HuH-7 (cell line): ENCODE measurements around the gene TNNT2.

ENCODE experiments used
- DNase-seq: peaks from one replicate; pipeline ENCODE4 v3.0.0; 2011; ENCODE audit warnings: low spot score

The TNNT2 gene

DNA sequence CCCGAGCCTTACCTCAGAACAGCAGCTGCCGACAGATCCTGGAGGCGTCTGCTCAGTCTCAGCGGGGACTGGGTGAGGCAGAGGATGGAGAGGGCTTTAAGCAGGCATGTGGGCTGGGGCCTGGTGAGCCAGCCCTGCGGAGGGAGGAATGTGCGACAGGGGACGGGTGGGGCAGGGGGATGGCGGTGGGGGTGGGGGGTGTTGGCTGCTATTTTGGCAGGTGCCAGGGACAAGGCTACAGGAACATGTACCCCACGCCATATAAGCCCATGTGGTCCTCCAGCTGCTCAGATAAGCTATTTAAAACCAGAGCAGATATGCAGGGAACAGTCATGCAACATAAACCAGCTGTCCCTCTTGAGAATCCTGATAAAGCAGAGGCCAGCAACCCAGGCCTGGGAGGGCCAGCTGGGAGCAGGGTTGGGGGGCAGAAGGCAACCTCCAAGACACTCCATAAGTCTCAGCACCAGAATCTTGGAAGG is at the start of gene TNNT2:
TNNT2 (minus strand) TSS at position 70 of the 482 bp plus-strand sequence. CDS start 4,426 bp downstream, outside the sequence.
- no peak for DNase-seq

DNA sequence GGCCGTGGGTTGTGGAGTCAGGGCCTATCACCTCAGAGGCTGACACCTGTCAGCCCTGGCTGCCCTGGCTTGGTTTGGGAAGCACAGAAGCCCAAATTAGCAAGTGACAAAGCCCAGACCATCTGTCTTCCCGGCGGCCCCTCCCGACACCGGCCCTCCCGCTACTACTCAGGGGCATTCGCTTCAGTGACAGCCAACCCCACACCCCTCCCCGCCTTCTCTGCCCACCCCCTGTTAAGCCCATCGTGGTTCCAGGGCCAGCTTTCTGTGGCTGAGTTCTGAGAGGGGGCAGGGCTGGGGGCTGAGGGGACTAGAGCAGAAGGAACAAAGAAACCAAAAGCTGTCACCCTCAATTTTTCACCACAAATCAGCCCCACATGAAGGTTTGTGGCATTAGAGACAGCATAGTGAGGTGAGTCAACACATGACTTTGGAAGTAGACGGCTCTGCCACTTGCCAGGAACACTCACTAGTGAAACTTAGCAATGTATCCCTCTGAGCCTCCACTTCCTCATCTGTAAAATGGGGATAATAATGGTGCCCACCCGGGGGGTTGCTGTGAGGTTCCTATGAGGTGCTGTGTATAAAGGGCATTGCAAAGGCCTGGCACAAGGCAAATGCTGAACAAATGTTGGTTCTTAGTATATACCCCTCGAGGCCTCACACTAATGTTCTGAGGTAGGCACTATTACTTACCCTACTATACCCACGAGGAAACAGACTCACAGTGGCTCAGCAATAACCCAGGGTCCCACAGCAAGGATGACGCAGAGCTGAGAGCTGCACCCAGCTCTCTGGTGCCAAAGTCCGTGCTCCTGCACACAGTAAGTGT is 49.2 kb upstream of the TNNT2 start:
- DNase-seq = no peak

DNA sequence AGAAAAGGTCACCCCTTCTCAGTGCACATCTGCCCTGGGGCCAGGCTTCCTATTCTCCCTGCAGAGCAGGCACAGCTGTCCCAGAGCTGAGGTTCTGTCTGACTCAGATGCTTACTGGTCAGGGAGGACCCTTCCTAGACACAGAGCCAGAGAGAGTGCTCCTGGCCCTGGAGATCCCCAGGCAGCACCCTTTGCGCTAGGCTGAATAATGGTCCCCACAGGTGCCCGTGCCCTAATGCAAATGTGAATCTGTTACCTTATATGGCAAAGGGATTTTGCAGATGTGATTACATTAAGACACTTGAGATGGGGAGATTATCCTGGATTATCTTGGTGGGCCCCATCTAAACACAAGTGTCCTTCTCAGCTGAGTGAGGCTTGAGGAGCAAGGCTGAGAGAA is 46.7 kb upstream of the TNNT2 start:
- DNase-seq = no peak

DNA sequence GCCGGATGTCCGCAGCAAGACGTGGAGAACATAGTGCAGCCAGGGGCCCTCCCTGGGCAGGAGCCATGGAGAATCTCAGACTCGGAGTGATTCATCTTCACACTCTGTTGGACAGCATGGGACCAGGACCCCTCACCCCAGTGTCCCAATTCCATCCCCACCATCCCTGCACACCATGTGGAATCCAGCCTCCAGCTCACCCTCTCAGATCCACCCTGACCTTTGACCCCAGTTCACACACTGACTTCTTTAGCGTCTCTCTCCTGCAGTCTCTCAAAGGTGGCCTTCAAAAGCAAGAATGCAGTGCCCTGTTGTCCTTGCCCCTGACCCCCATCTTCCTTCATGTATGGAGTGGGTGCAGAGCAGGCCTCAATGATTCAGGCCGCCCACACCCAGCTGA is 46.2 kb upstream of the TNNT2 start:
- no peak for DNase-seq

DNA sequence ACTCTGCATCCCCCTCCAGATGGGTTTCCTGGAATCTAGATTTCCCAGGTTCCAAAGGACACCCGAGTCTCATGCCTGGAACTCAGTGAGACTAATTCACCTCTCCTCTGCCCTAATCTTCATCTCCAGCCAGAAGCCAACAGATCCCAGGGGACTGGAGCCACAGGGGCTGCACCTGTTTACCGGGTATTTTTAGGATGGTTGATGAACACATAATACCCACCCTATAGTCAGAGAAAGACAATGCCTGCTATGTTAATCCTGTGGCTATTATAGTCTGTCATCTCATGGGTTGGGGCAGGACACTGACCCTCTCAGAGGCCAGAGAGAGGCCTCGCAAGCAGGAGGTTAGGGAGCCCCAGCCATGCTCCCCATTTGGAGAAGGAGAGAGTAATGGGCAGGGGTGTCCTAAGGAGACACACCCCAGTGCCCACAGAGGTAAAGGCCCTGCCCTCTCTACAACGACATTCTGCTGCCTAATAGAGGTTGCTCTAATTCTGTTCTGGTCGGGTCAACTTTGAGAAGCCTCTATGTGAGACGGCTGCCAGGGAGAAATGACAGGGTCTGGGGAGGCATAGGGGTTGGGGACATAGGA is 45.1 kb upstream of the TNNT2 start:
- no peak for DNase-seq

DNA sequence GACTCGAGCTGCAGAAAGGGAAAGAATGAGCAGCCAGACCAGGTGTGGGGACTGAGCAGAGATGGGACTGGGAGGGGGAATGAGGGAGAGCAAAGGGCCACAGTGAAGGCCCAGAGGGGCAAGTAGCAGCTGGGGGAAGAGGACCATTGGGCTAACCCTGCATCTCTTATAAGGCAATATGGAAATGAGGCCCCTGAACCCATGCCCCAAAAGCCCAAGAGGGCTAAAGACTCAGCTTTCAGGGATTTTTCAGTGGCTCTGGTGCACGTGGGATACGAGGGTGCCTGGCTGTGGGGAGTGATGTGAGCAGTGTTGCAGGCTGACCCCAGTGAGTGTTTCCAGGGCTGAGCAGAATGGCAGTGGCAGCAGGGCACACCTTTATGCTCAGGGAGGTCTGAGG is 44.5 kb upstream of the TNNT2 start:
- DNase-seq = no peak

DNA sequence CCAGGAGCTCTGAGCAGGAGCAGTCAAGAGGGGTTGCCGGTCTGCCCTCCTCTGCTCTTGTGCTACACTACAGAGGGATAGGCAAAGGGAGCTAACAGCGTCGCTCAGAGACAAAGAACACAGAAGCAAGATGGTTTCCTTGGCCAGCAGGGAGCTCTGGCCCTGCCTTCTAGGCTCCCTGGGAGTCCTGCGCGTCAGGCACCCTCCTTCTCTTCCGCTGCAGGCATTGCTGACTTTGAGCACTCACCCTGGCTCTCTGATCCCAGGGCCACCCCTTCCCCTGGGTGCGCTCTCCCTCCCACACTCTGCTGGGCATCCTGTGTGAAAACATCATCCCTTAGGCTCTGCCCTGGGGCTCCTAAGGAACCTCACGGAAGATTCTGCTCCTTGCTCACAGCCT is 43.6 kb upstream of the TNNT2 start:
- DNase-seq = no peak

DNA sequence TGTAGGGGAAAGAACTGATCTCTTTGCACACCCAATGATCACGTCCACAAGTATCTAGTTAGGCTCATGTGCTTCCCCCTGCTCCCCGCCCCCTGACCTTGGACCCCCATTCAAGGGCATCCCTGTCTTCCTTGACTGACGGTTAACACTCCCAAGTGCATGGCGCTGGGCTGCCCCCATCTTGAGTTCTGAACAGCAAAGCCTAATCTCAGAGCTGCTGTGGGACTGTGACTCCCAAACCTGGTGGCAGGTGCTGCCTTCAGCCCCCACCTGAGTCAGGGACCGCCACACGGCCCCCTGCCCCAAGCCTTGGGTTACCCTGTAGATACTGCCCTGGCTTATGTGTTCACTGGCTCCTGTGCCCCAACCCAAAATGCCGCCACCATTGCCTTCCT is 43.1 kb upstream of the TNNT2 start:
- no peak for DNase-seq

DNA sequence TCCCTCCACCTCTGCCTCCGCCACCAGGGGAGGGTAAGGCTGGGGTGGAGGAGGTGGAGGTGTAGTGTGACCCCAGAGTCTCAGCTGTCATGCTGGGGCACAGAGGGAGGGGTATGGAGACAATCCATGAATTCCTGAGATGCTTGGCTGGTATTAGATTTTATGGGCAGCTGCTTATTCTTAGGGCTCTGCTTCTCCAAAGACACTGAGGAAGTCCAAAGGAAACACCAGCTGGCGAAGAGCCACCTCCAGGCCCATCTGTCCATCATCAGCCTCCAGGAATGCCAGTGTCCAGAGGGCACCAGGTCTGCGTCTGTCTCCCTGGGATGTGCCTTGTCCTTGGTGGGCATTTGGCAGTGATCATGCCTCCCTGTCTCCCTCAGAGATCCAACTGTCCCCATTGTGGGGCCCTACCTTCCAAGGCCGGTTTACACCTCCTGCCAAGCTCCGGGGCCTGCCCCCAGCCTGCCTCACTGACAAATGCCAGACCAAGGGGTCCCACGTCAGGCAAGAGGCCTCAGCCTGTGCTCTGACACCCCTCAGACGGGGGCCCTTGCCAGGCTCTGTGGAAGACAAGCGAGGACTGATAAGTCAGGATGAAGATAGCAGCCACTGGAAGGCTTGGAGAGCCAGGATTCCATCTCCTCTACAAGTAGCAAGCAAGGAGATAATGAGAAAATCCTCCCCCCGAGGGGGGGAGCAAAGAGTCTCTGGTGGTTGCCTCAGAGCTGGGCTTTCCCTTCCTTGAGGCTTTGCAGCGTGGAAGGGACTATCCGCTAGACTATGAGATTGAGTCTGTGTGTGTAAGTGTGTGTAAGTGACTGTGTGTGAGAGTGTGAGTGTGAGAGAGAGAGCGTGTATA is 42.5 kb upstream of the TNNT2 start:
- no peak for DNase-seq

DNA sequence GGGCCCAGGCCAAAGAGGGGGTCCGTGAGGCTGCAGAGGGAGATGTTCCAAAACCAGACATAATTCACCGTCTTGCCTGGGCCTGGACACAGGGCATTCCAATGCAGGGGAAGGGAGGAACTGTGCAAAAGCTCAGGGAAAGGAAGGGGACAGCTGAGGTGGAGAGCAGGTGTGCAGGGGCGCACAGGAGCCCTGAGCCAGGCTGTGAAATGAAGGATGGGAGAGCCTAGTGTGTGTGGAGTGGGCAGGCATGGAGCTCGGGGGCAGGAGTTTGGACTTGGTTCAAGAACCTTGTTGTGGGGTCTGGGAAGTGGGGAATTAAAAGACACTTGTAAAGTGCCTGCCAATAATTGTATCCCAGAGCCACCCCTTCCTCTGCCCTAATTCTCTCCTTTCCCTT is 41.8 kb upstream of the TNNT2 start:
- no peak for DNase-seq

DNA sequence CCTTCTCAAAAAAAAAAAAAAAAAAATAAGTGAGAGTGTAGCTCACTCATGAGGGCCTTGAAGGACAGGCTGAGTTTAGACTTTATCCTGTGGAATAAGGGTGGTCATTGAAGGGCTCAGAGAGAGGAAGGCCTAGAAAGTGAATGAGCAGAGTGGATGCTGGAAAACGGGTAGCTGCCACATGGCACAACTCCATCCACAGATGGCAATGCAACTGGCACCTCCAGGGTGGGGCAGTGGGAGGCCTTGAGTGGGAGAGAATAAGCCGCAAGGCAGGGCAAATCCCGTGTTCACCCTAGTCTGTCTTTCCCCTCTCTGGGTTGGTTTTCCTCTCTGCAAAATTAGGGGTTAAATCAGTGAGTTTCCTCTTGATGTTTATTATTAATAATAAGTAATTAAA is 41.0 kb upstream of the TNNT2 start:
- DNase-seq = no peak

DNA sequence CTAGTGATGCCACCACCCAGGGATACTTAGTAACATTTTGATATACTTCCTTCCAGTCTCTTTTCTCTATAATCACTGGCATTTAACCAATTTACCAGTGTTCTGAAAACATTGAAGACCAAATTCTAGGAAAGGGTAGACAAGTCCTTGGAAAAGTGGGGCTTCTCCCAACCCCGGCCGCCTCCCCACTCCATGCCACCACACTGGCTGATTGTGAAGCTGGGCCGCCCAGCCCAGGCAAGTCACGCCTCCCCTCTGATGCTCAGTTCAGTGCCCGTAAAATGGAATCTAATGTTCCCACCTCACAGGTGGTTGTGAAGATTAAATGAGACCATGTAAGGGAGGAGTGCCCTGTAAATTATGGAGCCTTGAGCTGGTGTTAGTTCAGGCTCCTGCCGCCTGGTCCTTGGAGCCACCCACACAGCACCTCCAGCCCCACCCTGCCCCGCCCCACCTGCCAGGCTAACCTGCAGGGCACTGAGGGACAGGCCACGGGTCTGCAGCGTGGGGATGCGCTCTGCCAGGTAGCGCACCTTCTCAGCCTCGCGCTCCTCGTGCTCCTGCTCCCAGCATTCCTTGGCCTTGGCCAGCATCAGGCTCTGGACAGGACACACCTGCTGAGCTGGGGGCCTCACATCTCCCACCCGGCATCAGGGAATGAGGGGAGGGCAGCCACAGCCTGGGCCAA is 36.7 kb upstream of the TNNT2 start:
- no peak for DNase-seq

DNA sequence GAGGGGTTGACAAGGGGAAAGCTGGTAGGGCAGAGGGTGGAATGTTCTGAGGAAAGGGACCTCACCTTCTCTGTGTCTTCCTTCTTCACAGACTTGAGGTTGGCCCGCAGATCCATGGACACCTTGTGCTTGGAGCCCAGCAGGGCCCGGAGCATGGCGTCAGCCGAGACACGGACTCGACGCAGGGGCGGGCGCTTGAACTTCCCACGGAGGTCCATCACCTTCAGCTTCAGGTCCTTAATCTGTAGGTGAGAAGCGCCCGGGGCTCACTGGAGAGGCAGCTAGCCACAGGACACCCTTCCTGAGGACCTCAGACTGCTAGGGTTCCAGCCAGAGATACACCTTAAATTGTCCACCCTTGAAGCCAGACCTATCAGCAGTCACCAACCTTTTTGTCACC is 33.8 kb upstream of the TNNT2 start:
- DNase-seq = no peak

DNA sequence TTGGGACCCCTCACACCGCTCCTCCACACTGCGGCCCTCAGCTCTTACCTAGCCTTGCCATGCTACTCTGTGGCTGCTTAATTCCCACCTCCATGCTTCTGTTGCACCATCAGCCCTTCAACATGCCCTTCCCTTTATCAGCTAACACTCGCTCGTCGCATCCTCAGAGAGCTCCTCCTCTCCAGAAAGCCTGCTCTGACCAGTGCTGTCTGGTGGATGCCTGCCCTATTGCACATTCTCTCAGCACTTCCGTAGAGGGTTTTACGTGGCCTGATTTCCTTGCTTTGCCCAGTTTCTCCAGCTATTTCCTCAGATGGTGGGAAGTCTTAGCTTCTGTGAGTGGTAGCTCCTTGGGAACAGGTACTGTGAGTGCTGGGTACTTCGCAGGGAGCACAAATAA is 32.0 kb upstream of the TNNT2 start:
- DNase-seq = no peak

DNA sequence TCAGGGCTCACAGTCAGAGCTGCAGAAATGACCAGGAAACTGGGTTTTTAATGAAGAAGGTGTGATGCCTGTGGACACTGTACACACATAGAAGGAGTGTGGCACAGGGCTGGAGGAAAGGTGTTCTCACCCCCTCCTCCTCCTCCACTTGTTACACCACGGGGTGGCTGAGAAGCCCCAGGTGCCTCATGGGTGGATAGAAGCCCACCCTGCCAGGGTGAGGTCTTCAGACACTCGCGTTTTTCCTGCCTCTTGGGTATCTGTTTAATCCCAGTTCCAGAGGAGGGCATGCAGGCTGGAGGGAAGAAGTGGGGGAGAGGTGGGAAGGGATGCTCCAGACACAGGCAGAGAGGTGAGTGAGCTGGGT is 31.3 kb upstream of the TNNT2 start:
- no peak for DNase-seq

DNA sequence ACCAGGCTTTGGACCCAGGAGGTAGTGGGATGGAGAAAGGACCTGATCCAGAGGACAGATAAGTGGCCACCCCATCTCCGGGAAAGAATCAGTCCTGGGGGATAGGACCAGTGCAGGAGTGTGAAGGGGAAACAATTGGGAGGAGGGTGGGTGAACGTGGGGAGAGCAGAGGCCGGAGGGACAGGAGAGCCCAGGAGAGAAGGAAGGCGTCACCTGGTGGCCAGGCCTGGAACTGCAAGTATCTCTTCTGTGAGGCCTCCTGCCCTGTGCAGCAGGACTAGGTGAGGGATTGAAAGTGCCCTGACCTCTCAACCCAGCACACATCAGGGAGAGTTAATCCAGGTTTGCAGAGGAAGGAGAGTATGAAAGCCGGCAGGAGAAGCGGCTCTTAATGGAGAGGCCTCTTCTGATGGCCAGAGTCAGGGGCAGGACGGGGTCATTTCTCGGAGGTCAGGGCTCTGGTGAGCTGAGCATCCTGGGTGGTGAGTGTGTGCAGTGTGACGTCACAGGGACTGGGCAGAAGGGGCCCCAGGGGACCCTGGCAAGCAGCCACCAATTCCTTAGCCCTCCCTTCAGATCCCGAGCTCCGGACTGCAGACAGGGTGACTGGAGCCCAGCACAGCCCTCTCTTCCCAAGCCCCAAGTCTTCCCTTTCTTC is 30.8 kb upstream of the TNNT2 start:
- peak; percentile 95 for DNase-seq

DNA sequence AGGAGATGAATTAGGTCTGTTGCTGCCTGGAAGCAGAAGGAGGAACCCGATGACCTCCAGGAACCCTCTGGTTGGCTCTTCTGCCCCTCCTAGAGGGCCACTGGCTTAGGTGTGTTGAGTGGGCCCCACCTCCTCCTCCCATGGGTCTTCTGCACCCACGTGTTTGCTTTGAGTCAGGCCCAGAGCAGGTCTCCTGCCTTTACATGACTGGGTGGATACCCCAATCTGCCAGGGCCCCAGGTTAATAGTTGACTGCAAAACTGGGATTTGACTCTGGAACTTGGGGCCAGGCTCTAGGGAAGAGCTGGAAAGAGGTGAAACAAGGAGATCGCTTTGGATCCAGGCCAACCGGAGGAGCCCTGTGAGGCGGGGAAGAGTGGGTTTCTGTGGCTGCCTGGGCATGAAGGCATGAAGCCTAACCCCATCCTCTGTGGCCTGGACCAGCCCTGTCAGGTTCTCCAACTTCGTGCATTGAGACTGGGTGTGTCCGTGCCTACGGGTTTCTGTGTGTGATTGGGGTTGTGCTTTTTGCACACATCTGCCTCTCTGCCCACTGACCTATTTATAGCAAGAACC is 29.4 kb upstream of the TNNT2 start:
- no peak for DNase-seq

DNA sequence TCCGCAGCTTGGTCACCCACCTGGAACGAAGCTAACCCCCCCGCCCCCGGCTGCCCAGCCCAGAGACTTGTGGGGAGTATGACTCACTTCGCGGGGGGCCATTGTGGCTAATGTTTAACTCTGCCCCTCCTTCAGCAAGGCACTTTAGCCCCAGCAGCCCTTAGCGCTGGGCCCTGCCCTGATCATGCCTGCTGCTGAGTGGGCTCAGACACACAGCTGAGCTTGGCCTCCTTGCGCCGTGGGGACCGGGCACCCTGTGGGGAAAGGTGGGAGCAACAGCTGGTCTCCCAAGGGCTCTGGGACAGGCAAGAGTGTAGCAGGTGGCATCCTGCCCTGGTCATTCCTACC is 28.0 kb upstream of the TNNT2 start:
- no peak for DNase-seq

DNA sequence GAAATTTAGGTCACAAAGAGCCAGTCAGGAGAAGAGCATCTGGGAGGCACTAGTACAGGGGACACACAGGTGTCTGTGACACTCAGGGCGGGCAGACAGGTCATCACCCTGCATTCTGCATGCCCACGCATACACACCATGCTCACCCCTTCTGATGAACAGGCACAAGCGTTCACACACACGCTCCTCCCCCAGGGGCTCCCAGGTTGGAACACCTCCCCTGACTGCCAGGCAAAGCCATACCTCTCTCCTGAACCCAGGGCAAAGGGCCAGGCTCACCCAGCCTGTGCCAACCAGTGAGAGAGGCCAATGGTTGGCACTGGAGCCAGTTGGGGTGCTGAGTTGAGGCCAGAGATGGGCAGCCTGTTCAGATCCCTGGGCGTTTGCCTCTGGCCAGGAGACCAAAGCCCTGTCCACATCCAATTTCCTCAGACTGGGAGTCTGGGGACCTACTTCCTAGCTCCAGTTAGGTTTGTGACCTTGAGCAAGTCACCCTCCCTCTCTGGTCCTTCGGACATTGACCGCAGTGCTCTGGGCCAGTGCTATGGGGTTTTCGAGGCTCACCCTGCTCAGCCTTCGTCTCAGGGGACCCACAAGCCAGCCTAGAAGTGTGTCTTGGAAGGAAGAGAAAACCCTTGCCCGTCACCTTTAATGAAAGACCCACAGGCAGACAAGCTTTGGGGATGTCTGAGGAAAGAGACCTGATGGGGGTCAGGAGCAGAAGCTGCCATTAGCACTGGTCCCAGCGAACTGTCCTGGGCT is 27.4 kb upstream of the TNNT2 start:
- no peak for DNase-seq

DNA sequence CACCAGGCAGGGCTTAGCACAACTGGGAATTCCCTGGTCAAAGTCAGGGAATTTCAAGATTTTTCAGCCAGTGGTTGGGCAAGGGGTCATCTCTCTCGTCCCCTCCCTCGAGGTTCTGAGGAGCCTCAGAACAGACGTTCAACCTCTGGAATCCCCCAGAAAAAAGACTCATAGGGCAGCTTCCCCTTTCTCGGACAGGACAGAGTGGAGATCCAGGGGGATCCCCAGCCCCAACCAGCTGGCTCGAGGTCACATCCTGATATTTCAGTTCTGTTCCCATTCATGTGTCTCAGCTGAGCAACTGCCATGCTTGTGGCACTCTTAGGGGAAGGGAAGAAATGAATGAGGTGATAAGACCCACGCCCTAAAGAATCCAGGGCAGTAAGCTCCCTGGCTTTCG is 26.6 kb upstream of the TNNT2 start:
- no peak for DNase-seq

DNA sequence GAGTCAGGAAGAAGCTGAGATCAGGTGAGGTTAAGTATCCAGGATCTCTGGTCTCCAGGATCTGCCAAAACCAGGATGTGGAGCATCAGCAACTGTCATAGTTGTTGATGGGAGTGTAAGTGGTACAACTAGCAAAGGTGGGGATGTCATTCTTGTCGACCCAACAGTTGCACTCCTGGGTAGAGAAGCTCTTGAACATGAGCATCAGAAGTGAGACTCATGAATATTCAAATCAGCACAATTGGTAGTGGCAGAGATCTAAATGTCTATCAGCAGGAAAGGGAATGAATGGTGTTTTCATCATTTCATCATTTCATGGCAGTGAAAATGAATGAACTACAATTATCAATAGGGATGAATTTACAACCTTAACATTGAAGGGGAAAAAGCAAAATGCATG is 25.9 kb upstream of the TNNT2 start:
- DNase-seq = no peak
